ENCODE measurements around the gene RNGTT.
"Not testable (repeated sequence)": the region's sequence is repeated elsewhere in the genome, so short reads cannot be mapped to it uniquely, and the experiment has no call there.

The RNGTT gene

DNA sequence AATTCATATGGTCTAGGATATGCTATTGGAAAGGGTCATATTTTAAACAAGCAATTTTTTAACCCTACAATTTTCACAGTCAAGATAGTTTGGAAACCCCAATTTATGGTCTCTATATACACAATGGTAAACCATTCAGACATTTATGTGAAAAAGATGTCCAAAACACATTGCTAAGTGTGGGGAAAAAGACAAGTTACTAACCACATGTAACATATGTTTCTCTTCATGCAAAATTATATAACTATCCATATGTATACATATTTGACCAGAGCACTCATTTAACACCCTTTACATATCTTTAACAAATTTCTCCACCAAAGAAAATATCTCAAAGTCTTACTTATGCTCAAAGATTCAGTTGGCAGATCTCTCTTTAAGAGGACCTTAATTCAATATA is 110.6 kb downstream of the RNGTT start:
- Histone ChIP-seq H3K36me3 (ENCODE audit: control insufficient read depth, insufficient read depth, low read length) (no peaks in the 10 kb centered on the region), H3K4me3 (ENCODE audit: insufficient read depth, low read depth, low read length, poor library complexity, severe bottlenecking) (no peak overlapping the region), H3K4me1 (ENCODE audit: control insufficient read depth, insufficient read depth, low read length, poor library complexity, severe bottlenecking) (no peaks in the 10 kb centered on the region), H3K27me3 (replicated peaks; ENCODE audit: control insufficient read depth, insufficient read depth, low read length, poor library complexity, severe bottlenecking) (no peaks in the 10 kb centered on the region), H3K9me3 (ENCODE audit: control insufficient read depth, low read length) (no peaks in the 10 kb centered on the region), H3K27ac (ENCODE audit: insufficient read depth, low read length, poor library complexity, severe bottlenecking) (no peak overlapping the region)
- DNase-seq, result no peak

DNA sequence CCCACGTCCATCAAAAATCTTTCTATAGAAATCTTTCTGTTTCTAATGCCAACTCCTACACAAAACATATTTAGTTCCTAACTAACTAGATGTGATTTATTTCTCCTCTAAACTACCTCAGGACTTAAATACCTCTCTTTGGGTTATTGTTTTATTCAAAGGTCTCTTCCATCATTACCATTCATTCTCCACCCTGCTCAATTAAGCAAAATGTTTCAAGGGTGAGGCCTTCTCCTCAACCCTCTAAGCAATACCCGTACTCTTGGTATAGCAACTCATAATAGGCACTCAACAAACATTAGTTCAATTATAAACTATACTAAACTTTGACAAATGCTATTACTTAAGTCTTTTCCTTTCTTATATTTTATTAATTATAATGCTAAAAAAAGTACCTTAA is 111.4 kb downstream of the RNGTT start:
- H3K36me3 ChIP-seq (ENCODE audit: control insufficient read depth, insufficient read depth, low read length), result no peaks in the 10 kb centered on the region
- no peaks in the 10 kb centered on the region for H3K4me1 ChIP-seq (ENCODE audit: control insufficient read depth, insufficient read depth, low read length, poor library complexity, severe bottlenecking)
- no peaks in the 10 kb centered on the region for H3K9me3 ChIP-seq (ENCODE audit: control insufficient read depth, low read length)
- no peak for DNase-seq
- H3K27ac ChIP-seq (ENCODE audit: insufficient read depth, low read length, poor library complexity, severe bottlenecking), result no peak overlapping the region
- no peaks in the 10 kb centered on the region for H3K27me3 ChIP-seq (replicated peaks; ENCODE audit: control insufficient read depth, insufficient read depth, low read length, poor library complexity, severe bottlenecking)
- no peak overlapping the region for H3K4me3 ChIP-seq (ENCODE audit: insufficient read depth, low read depth, low read length, poor library complexity, severe bottlenecking)

DNA sequence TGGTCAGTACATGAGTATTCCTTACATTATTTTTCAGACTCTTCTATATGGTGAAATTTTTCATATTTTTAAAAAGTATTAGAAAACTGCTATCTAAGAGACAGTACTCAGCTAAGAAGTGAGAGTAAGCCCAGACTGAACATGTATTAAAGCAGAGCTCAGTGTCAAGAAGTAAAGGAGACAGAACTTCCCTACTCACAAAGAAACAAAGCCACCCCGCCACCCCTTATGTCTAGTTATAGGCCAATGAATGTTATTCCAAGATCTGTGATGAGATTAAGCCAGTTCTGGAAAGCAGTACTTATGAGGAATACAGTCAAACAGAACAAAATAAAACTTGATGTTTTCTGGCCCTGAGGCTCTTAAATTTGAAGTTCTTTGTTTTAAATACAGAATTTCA is 114.5 kb downstream of the RNGTT start:
- peaks cover 5% of the 10 kb centered on the region for H3K36me3 ChIP-seq (ENCODE audit: control insufficient read depth, insufficient read depth, low read length)
- no peaks in the 10 kb centered on the region for H3K27me3 ChIP-seq (replicated peaks; ENCODE audit: control insufficient read depth, insufficient read depth, low read length, poor library complexity, severe bottlenecking)
- no peak overlapping the region for H3K4me3 ChIP-seq (ENCODE audit: insufficient read depth, low read depth, low read length, poor library complexity, severe bottlenecking)
- H3K27ac ChIP-seq (ENCODE audit: insufficient read depth, low read length, poor library complexity, severe bottlenecking), result no peak overlapping the region
- H3K9me3 ChIP-seq (ENCODE audit: control insufficient read depth, low read length), result no peaks in the 10 kb centered on the region
- DNase-seq, result no peak
- H3K4me1 ChIP-seq (ENCODE audit: control insufficient read depth, insufficient read depth, low read length, poor library complexity, severe bottlenecking), result no peaks in the 10 kb centered on the region

DNA sequence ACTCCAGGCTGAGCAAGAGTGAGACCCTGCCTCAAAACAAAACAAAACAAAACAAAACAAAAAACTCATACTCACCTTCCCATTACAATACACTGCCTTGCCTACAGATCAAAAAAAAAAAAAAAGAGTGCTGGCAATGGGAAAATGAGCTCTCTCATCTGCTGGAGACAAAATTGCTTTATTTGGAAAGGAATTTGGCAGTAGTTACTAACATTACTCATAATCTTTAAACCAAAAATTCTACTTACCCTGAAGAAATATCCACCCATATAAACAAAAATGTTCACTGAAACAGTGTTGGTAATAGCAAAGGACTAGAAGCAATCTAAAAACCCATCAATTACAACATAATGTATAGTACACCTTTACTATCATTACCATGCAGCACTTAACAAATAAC is 120.4 kb downstream of the RNGTT start:
- no peaks in the 10 kb centered on the region for H3K9me3 ChIP-seq (ENCODE audit: control insufficient read depth, low read length)

DNA sequence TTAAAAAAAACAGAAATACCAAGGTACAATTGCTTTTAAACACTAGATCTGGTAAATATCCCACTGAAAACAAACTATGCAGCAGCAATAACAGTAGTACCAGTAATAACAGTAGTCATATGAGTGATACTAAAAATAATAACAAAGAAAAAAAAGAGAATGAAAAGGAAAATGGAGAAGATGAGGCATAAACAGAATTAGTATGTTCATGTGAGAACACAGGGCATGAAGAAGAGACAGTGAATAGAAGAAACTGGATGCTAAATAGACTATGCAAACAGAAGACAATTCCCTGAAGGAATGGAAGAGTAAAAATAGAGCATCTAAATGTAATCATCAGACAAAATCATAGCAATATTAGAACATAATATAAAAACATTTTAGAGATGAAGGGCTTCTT is 121.1 kb downstream of the RNGTT start:
- H3K36me3 ChIP-seq (ENCODE audit: control insufficient read depth, insufficient read depth, low read length), result peaks cover 13% of the 10 kb centered on the region

More for the DNA sequence above, 120.4 kb downstream of the RNGTT start:
- no peak overlapping the region for H3K27ac ChIP-seq (ENCODE audit: insufficient read depth, low read length, poor library complexity, severe bottlenecking)
- no peaks in the 10 kb centered on the region for H3K27me3 ChIP-seq (replicated peaks; ENCODE audit: control insufficient read depth, insufficient read depth, low read length, poor library complexity, severe bottlenecking)
- no peak overlapping the region for H3K4me3 ChIP-seq (ENCODE audit: insufficient read depth, low read depth, low read length, poor library complexity, severe bottlenecking)
- peaks cover 13% of the 10 kb centered on the region for H3K36me3 ChIP-seq (ENCODE audit: control insufficient read depth, insufficient read depth, low read length)
- H3K4me1 ChIP-seq (ENCODE audit: control insufficient read depth, insufficient read depth, low read length, poor library complexity, severe bottlenecking), result no peaks in the 10 kb centered on the region
- no peak for DNase-seq

DNA sequence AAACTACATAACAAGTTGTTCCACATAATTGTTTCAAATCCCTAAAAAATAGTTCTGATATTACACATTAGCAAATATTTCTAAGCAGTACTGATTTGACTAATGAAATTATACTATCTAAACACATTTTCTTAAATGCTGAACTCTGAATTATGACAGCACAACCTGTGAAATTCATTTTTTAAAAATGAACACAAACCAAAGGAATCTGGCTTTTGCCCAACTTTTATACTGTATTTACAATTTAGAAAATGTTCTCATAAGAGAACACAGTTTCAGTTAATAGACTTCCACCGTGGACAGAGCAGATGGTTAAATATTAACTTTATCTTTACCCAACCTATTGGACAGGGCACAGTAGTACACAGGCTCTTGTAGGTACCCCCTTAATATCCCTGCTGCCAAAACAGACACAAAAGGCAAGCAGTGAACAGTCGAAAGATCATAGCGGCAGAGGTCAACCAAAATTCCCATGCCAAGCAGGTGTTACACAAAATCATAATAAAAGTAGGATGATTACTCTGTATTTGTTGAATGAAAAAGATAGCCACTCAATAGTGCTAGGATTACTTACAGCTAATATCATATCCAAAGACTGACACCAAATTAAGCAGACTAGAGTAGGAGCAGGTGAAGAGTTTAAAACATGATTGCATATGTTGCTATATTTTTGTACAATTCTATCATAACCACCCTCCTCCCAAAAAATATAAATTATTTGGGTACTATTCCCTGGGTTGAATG is 122.5 kb downstream of the RNGTT start:
- Histone ChIP-seq H3K9me3 (ENCODE audit: control insufficient read depth, low read length) (peaks cover 9% of the 10 kb centered on the region), H3K36me3 (ENCODE audit: control insufficient read depth, insufficient read depth, low read length) (peaks cover 22% of the 10 kb centered on the region)

More for the DNA sequence above, 121.1 kb downstream of the RNGTT start:
- Histone ChIP-seq H3K9me3 (ENCODE audit: control insufficient read depth, low read length) (no peaks in the 10 kb centered on the region), H3K27me3 (replicated peaks; ENCODE audit: control insufficient read depth, insufficient read depth, low read length, poor library complexity, severe bottlenecking) (no peaks in the 10 kb centered on the region), H3K4me3 (ENCODE audit: insufficient read depth, low read depth, low read length, poor library complexity, severe bottlenecking) (no peak overlapping the region), H3K4me1 (ENCODE audit: control insufficient read depth, insufficient read depth, low read length, poor library complexity, severe bottlenecking) (no peaks in the 10 kb centered on the region), H3K27ac (ENCODE audit: insufficient read depth, low read length, poor library complexity, severe bottlenecking) (no peak overlapping the region)
- DNase-seq, result no peak

DNA sequence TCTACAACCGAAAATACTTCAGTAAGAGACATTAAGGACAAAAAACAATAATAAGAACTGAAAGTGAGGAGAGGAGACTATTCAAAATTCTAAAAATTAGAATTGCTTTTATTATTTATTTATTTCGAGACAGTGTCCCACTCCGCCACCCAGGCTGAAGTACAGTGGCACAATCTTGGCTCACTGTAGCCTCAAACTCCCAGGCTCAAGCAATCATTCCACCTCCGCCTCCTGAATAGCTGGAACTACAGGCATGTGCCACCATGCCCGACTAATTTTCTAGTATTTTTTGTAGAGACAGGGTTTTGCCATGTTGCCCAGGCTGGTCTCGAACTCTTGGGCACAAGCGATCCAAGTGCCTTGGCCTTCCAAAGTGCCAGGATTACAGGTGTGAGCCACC is 123.1 kb downstream of the RNGTT start:
- no peaks in the 10 kb centered on the region for H3K4me1 ChIP-seq (ENCODE audit: control insufficient read depth, insufficient read depth, low read length, poor library complexity, severe bottlenecking)
- DNase-seq, result no peak
- no peak overlapping the region for H3K4me3 ChIP-seq (ENCODE audit: insufficient read depth, low read depth, low read length, poor library complexity, severe bottlenecking)
- H3K27me3 ChIP-seq (replicated peaks; ENCODE audit: control insufficient read depth, insufficient read depth, low read length, poor library complexity, severe bottlenecking), result no peaks in the 10 kb centered on the region
- peaks cover 13% of the 10 kb centered on the region for H3K9me3 ChIP-seq (ENCODE audit: control insufficient read depth, low read length)
- H3K27ac ChIP-seq (ENCODE audit: insufficient read depth, low read length, poor library complexity, severe bottlenecking), result no peak overlapping the region
- H3K36me3 ChIP-seq (ENCODE audit: control insufficient read depth, insufficient read depth, low read length), result peaks cover 22% of the 10 kb centered on the region

More for the DNA sequence above, 122.5 kb downstream of the RNGTT start:
- no peak overlapping the region for H3K4me3 ChIP-seq (ENCODE audit: insufficient read depth, low read depth, low read length, poor library complexity, severe bottlenecking)
- no peak for DNase-seq
- no peaks in the 10 kb centered on the region for H3K27me3 ChIP-seq (replicated peaks; ENCODE audit: control insufficient read depth, insufficient read depth, low read length, poor library complexity, severe bottlenecking)
- H3K27ac ChIP-seq (ENCODE audit: insufficient read depth, low read length, poor library complexity, severe bottlenecking), result no peak overlapping the region
- no peaks in the 10 kb centered on the region for H3K4me1 ChIP-seq (ENCODE audit: control insufficient read depth, insufficient read depth, low read length, poor library complexity, severe bottlenecking)

DNA sequence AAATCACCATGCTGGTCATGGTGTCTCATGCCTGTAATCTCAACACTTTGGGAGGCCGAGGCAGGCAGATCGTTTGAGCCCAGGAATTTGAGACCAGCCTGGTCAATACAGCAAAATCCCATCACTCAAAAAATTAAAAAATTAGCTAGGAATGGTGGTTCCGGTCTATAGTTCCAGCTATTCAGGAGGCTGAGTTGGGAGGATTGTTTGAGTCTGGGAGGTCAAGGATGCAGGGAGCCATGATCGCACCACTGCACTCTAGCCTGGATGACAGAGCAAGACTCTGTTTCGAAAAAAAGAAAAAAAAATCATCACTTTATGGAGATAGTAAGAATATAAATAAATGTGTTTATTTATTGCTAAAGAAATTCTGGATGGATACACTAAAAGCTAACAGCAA is 124.1 kb downstream of the RNGTT start:
- peaks cover 17% of the 10 kb centered on the region for H3K9me3 ChIP-seq (ENCODE audit: control insufficient read depth, low read length)
- H3K4me3 ChIP-seq (ENCODE audit: insufficient read depth, low read depth, low read length, poor library complexity, severe bottlenecking), result no peak overlapping the region
- no peak overlapping the region for H3K27ac ChIP-seq (ENCODE audit: insufficient read depth, low read length, poor library complexity, severe bottlenecking)
- no peak for DNase-seq
- peaks cover 23% of the 10 kb centered on the region for H3K36me3 ChIP-seq (ENCODE audit: control insufficient read depth, insufficient read depth, low read length)
- no peaks in the 10 kb centered on the region for H3K27me3 ChIP-seq (replicated peaks; ENCODE audit: control insufficient read depth, insufficient read depth, low read length, poor library complexity, severe bottlenecking)
- H3K4me1 ChIP-seq (ENCODE audit: control insufficient read depth, insufficient read depth, low read length, poor library complexity, severe bottlenecking), result no peaks in the 10 kb centered on the region

DNA sequence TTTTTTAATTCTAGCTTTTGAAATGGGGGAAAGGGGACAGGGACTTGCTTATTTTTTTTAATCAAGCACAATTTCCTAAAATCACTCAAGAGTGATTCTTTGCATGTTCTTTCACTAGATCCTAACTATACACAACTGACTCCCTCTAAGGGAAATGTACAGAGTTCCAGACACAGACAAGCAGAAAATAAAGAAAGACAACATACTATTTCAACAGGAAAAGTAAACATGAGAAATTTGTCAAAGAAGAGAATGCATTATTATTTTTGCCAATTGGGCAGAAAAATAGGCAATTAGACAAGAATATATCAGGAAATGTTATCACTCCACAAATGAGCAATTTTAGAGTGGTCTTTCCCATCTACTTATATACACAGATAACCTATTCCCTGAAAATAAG is 128.2 kb downstream of the RNGTT start:
- DNase-seq, result no peak
- Histone ChIP-seq H3K27me3 (replicated peaks; ENCODE audit: control insufficient read depth, insufficient read depth, low read length, poor library complexity, severe bottlenecking) (no peaks in the 10 kb centered on the region), H3K27ac (ENCODE audit: insufficient read depth, low read length, poor library complexity, severe bottlenecking) (no peak overlapping the region), H3K4me1 (ENCODE audit: control insufficient read depth, insufficient read depth, low read length, poor library complexity, severe bottlenecking) (no peaks in the 10 kb centered on the region), H3K9me3 (ENCODE audit: control insufficient read depth, low read length) (peaks cover 17% of the 10 kb centered on the region), H3K36me3 (ENCODE audit: control insufficient read depth, insufficient read depth, low read length) (peaks cover 16% of the 10 kb centered on the region), H3K4me3 (ENCODE audit: insufficient read depth, low read depth, low read length, poor library complexity, severe bottlenecking) (no peak overlapping the region)

DNA sequence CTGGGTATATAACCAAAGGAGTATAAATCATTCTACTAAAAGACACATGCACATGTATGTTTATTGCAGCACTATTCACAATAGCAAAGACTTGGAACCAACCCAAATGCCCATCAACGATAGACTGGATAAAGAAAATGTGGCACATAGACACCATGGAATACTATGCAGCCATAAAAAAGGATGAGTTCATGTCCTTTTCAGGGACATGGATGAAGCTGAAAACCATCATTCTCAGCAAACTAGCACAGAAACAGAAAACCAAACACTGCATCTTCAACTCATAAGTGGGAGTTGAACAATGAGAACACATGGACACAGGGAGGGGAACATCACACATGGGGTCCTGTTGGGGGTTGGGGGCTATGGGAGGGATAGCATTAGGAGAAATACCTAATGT is 130.3 kb downstream of the RNGTT start:
- peaks cover 17% of the 10 kb centered on the region for H3K9me3 ChIP-seq (ENCODE audit: control insufficient read depth, low read length)
- peaks cover 16% of the 10 kb centered on the region for H3K36me3 ChIP-seq (ENCODE audit: control insufficient read depth, insufficient read depth, low read length)
- not testable (repeated sequence) for H3K27me3 ChIP-seq (replicated peaks; ENCODE audit: control insufficient read depth, insufficient read depth, low read length, poor library complexity, severe bottlenecking); DNase-seq; H3K4me1 ChIP-seq (ENCODE audit: control insufficient read depth, insufficient read depth, low read length, poor library complexity, severe bottlenecking); H3K27ac ChIP-seq (ENCODE audit: insufficient read depth, low read length, poor library complexity, severe bottlenecking); H3K4me3 ChIP-seq (ENCODE audit: insufficient read depth, low read depth, low read length, poor library complexity, severe bottlenecking)

Measured in effector memory CD4-positive, alpha-beta T cell (primary cell).